ENCODE results near the gene MYRIP. TPM values are rescaled to one million over a fixed set of nuclear protein-coding genes. Genes with fewer than 3 reads are reported as not detected.

The MYRIP gene
- total RNA-seq, 1 experiment from 2014 or later: not detected

GRCh38 chr3:40018369-40018768 is 209.0 kb downstream of the MYRIP start:
- intact Hi-C loops (cut with micrococcal nuclease): no loop called here
- Histone ChIP-seq H3K4me2 (ENCODE audit: low read length) (no peak overlapping the region), H3K4me3 (ENCODE audit: low read length) (no peak overlapping the region), H3K79me2 (ENCODE audit: low read length) (no peaks in the 10 kb centered on the region), H3K9me2 (replicated peaks; ENCODE audit: low read length) (no peaks in the 10 kb centered on the region), H3K4me1 (ENCODE audit: insufficient read depth, low read length) (no peaks in the 10 kb centered on the region), H3K27ac (ENCODE audit: low read length) (no peak overlapping the region), H3K27me3 (ENCODE audit: low read length) (peaks cover 8% of the 10 kb centered on the region), H3K36me3 (ENCODE audit: low read depth, low read length) (no peaks in the 10 kb centered on the region), H3K9ac (ENCODE audit: low read length) (no peak overlapping the region), H2AFZ (ENCODE audit: low read length) (no peak overlapping the region), H3K9me3 (ENCODE audit: low read length) (no peaks in the 10 kb centered on the region), H3F3A (ENCODE audit: low read length, unreplicated experiment) (no peaks in the 10 kb centered on the region), H4K20me1 (ENCODE audit: low read length) (no peaks in the 10 kb centered on the region)
- DNase-seq (no peak), ATAC-seq (no peak)
- POLR2A ChIA-PET (ENCODE audit: unreplicated experiment): no interaction called here
- BruUV-seq (replicated peaks): no TSS peak
- CTCF ChIA-PET: no interaction called here
- TF ChIP-seq EZH2phosphoT487 (IDR thresholded peaks at IDR 0.05; ENCODE audit: borderline replicate concordance, low read length) (no peak), EZH2 (IDR thresholded peaks at IDR 0.05; ENCODE audit: low read length, unreplicated experiment) (no peak), CTCF (conservative IDR thresholded peaks at IDR 0.05; ENCODE audit: low read depth, low read length) (no peak)

GRCh38 chr3:40019376-40019775 is 210.0 kb downstream of the MYRIP start:
- no peaks in the 10 kb centered on the region for H3K79me2 ChIP-seq (ENCODE audit: low read length)
- no peak overlapping the region for H3K4me3 ChIP-seq (ENCODE audit: low read length)
- H3K9me2 ChIP-seq (replicated peaks; ENCODE audit: low read length): no peaks in the 10 kb centered on the region
- H3F3A ChIP-seq (ENCODE audit: low read length, unreplicated experiment): no peaks in the 10 kb centered on the region
- POLR2A ChIA-PET (ENCODE audit: unreplicated experiment): no interaction called here
- H2AFZ ChIP-seq (ENCODE audit: low read length): no peak overlapping the region
- DNase-seq (no peak), ATAC-seq (no peak)
- no TSS peak for BruUV-seq (replicated peaks)
- H3K27ac ChIP-seq (ENCODE audit: low read length): no peak overlapping the region
- CTCF ChIA-PET: no interaction called here
- peaks cover 8% of the 10 kb centered on the region for H3K27me3 ChIP-seq (ENCODE audit: low read length)
- H3K4me2 ChIP-seq (ENCODE audit: low read length): no peak overlapping the region
- TF ChIP-seq CTCF (conservative IDR thresholded peaks at IDR 0.05; ENCODE audit: low read depth, low read length) (no peak), EZH2 (IDR thresholded peaks at IDR 0.05; ENCODE audit: low read length, unreplicated experiment) (no peak), EZH2phosphoT487 (IDR thresholded peaks at IDR 0.05; ENCODE audit: borderline replicate concordance, low read length) (no peak)
- intact Hi-C loops (cut with micrococcal nuclease): no loop called here
- H3K36me3 ChIP-seq (ENCODE audit: low read depth, low read length): no peaks in the 10 kb centered on the region
- H3K9ac ChIP-seq (ENCODE audit: low read length): no peak overlapping the region
- no peaks in the 10 kb centered on the region for H3K9me3 ChIP-seq (ENCODE audit: low read length)
- no peaks in the 10 kb centered on the region for H3K4me1 ChIP-seq (ENCODE audit: insufficient read depth, low read length)
- no peaks in the 10 kb centered on the region for H4K20me1 ChIP-seq (ENCODE audit: low read length)

- POLR2A ChIA-PET (ENCODE audit: unreplicated experiment): no interaction called here
- no peak overlapping the region for H3K4me2 ChIP-seq (ENCODE audit: low read length)
These were observed 211.3 kb downstream of the MYRIP start for GRCh38 chr3:40020689-40021088.

More at GRCh38 chr3:40020689-40021088, 211.3 kb downstream of the MYRIP start:
- TF ChIP-seq EZH2 (IDR thresholded peaks at IDR 0.05; ENCODE audit: low read length, unreplicated experiment): no peak
- no peak for TF ChIP-seq EZH2phosphoT487 (IDR thresholded peaks at IDR 0.05; ENCODE audit: borderline replicate concordance, low read length)
- no peak overlapping the region for H2AFZ ChIP-seq (ENCODE audit: low read length)
- CTCF ChIA-PET: no interaction called here
- H3F3A ChIP-seq (ENCODE audit: low read length, unreplicated experiment): no peaks in the 10 kb centered on the region
- DNase-seq: no peak
- no peaks in the 10 kb centered on the region for H3K36me3 ChIP-seq (ENCODE audit: low read depth, low read length)
- ATAC-seq: no peak
- no peak overlapping the region for H3K4me3 ChIP-seq (ENCODE audit: low read length)
- H3K27ac ChIP-seq (ENCODE audit: low read length): no peak overlapping the region
- H3K9ac ChIP-seq (ENCODE audit: low read length): no peak overlapping the region
- H3K27me3 ChIP-seq (ENCODE audit: low read length): peaks cover 8% of the 10 kb centered on the region
- H3K79me2 ChIP-seq (ENCODE audit: low read length): no peaks in the 10 kb centered on the region
- H3K4me1 ChIP-seq (ENCODE audit: insufficient read depth, low read length): no peaks in the 10 kb centered on the region
- no peaks in the 10 kb centered on the region for H4K20me1 ChIP-seq (ENCODE audit: low read length)
- no peaks in the 10 kb centered on the region for H3K9me2 ChIP-seq (replicated peaks; ENCODE audit: low read length)
- BruUV-seq (replicated peaks): no TSS peak
- H3K9me3 ChIP-seq (ENCODE audit: low read length): peaks cover 4% of the 10 kb centered on the region; the same call in 1 of the 2 replicates
- intact Hi-C loops (cut with micrococcal nuclease): no loop called here
